ENCODE data around the gene HIP1R. TPM values are rescaled to one million over a fixed set of nuclear protein-coding genes. Genes with fewer than 3 reads are reported as not detected.

The HIP1R gene
- total and polyA plus RNA-seq, 9 donors, result 1.4 to 20.2 (median 10.4) TPM

DNA sequence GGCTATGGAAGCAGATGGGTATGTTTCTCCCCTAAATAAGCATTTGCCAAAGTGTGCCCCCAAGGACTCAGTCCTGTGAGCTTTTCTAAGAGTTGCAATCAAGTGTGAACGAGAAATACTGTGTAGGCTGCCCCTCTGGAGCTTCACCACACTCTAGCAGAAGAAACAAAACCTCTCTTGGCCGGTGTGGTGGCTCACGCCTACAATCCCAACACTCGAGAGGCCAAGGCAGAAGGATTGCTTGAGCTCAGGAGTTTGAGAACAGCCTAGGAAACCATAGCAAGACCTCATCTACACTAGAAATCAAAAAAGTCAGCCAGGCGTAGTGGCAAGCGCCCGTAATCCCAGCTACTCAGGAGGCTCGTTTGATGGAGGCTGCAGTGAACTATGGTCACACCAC, 50.9 kb downstream of the HIP1R start:
- Histone ChIP-seq H3K4me3 (no peak overlapping the region), H3K36me3 (no peaks in the 10 kb centered on the region), H3K27me3 (no peaks in the 10 kb centered on the region), H3K27ac (no peak overlapping the region), H3K9me3 (no peaks in the 10 kb centered on the region), H3K4me1 (ENCODE audit: insufficient read depth) (peaks cover 18% of the 10 kb centered on the region)
- intact Hi-C loops (cut with DNase I), result no loop called here
- DNase-seq, result no peak
- 92 to 97% (median 96%) methylated on average over 8 of the region's 8 CpGs for WGBS, 3 donors
- TF ChIP-seq POLR2A (IDR thresholded peaks at IDR 0.05), result no peak

DNA sequence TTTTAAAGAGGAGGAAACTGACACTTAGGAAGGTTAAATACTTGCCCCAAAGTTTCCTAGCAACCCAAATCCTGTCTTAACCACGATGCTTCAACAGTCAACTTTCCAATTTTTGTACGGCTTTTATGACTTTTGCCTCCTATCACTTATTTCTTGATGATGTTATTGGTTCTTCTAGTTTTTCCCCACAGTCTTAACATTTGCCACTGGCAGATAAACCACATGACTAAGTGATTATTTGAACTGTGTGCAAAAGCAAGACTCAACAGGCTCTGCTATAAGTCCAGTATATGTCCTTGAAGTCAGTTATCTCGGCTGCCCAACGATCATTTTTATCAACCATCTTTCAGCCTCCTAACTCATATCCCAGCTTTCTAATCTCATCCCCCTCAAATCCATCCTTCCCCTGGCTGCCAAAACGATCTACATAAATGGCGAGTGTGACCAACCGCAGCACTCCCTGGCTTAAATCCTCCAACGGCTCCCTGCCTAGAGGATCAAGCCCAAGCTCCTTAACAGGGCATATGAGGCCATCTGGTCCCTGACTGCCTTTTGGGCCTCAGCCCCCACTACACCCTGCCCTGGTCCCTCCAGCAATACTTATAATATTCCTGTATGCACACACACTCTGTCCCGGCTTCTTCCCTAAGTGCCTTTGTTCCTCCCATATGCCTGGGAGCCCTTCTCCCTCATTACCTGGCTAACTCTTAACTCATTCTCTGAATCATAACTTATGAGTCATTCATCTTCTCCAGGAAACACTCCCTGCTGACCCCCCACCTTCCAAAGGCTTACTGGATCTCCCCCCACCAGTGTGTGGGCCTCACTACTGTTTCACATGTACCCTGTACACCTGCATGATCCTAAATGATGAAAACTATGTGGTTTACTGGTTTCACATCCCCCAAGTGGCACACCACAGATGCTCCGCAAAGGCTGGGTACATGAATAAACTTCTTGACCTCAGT, 51.9 kb downstream of the HIP1R start:
- H3K9me3 ChIP-seq, result no peaks in the 10 kb centered on the region

DNA sequence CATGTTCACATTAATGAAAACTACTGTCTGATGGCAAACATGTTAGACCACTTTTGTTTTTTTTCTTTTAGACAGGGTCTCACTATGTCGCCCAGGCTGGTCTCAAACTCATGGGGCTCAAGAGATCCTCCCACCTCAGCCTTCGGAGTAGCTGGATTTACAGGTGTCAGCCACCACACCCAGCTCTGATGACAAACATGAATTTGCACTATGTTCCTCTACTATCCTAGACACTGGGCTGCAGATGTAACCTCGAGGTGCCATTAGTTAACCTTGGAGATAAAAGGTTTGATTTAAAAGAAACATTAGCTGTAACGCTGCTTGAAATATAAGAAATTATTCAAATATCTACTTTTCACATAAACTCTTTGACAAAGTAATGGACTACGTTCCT, 52.6 kb downstream of the HIP1R start:
- no peak overlapping the region for H3K27ac ChIP-seq

More for the DNA sequence above, 51.9 kb downstream of the HIP1R start:
- no peak for TF ChIP-seq EP300 (IDR thresholded peaks at IDR 0.05)
- no peak for TF ChIP-seq POLR2A (IDR thresholded peaks at IDR 0.05)
- TF ChIP-seq, protein P1, sequence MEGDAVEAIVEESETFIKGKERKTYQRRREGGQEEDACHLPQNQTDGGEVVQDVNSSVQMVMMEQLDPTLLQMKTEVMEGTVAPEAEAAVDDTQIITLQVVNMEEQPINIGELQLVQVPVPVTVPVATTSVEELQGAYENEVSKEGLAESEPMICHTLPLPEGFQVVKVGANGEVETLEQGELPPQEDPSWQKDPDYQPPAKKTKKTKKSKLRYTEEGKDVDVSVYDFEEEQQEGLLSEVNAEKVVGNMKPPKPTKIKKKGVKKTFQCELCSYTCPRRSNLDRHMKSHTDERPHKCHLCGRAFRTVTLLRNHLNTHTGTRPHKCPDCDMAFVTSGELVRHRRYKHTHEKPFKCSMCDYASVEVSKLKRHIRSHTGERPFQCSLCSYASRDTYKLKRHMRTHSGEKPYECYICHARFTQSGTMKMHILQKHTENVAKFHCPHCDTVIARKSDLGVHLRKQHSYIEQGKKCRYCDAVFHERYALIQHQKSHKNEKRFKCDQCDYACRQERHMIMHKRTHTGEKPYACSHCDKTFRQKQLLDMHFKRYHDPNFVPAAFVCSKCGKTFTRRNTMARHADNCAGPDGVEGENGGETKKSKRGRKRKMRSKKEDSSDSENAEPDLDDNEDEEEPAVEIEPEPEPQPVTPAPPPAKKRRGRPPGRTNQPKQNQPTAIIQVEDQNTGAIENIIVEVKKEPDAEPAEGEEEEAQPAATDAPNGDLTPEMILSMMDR (IDR thresholded peaks at IDR 0.05), result no peak
- WGBS, 3 donors, result 60 to 69% (median 64%) methylated on average over 10 of the region's 10 CpGs
- intact Hi-C loops (cut with DNase I), result no loop called here
- Histone ChIP-seq H3K27ac (no peak overlapping the region), H3K36me3 (no peaks in the 10 kb centered on the region), H3K27me3 (no peaks in the 10 kb centered on the region), H3K4me3 (no peak overlapping the region), H3K4me1 (ENCODE audit: insufficient read depth) (peaks cover 16% of the 10 kb centered on the region)
- DNase-seq, result no peak

DNA sequence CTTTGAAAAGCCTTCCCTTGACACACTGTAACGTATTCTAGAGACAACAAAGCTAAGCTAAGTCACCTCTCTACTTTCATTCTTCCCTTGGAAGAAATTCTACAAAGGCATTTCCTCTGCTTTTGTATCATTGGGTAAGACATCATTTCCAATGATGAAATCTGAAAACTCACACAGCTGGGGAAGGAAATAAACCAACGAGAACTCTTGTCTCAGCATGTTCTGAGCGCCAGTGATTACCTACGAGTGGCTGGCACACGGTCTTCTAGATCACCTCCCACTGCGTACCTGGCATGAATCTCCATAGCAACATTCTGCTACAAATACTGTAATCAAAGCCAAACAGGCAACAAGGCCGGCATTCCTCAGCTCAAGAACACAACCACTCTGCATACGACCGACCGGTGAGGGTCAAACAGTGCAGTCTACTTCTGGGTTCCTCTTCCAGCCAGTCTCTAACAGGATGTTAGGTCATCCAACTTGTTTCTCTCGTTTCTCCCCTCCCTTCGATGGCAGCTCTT, 53.0 kb downstream of the HIP1R start:
- intact Hi-C loops (cut with DNase I), result no loop called here
- H3K9me3 ChIP-seq, result no peaks in the 10 kb centered on the region
- no peaks in the 10 kb centered on the region for H3K27me3 ChIP-seq
- no peaks in the 10 kb centered on the region for H3K36me3 ChIP-seq
- H3K4me1 ChIP-seq (ENCODE audit: insufficient read depth), result peaks cover 16% of the 10 kb centered on the region
- DNase-seq, result no peak
- no peak for TF ChIP-seq EP300 (IDR thresholded peaks at IDR 0.05)
- no peak for TF ChIP-seq POLR2A (IDR thresholded peaks at IDR 0.05)
- TF ChIP-seq, protein P1 (IDR thresholded peaks at IDR 0.05), result no peak
- no peak overlapping the region for H3K4me3 ChIP-seq
- H3K27ac ChIP-seq, result no peak overlapping the region
- 51 to 56% (median 56%) methylated on average over 12 of the region's 12 CpGs for WGBS, 3 donors

More for the DNA sequence above, 52.6 kb downstream of the HIP1R start:
- no peaks in the 10 kb centered on the region for H3K36me3 ChIP-seq
- intact Hi-C loops (cut with DNase I), result no loop called here
- TF ChIP-seq EP300 (IDR thresholded peaks at IDR 0.05) (no peak), POLR2A (IDR thresholded peaks at IDR 0.05) (no peak)
- TF ChIP-seq, protein P1 (IDR thresholded peaks at IDR 0.05), result no peak
- no peak for DNase-seq
- no peaks in the 10 kb centered on the region for H3K27me3 ChIP-seq
- H3K4me1 ChIP-seq (ENCODE audit: insufficient read depth), result peaks cover 16% of the 10 kb centered on the region
- 89 to 94% (median 90%) methylated on average over 5 of the region's 5 CpGs for WGBS, 3 donors
- H3K4me3 ChIP-seq, result no peak overlapping the region
- H3K9me3 ChIP-seq, result no peaks in the 10 kb centered on the region

Measured in ovary (tissue), 9 donors.